Activated T-cell treated with anti-CD3 and anti-CD28 coated beads, Interleukin-2, amount 50 U/mL, for 72 hours (primary cell): ENCODE measurements around the gene ARMH3. TPM values are rescaled to one million over a fixed set of nuclear protein-coding genes. Genes with fewer than 3 reads are reported as not detected.

Experiments
- ATAC-seq, 2 donors: fragments of 150-1000 bp; cut with Tn5 transposase; replicated peaks in 1 of 2; 2 replicates each; pipeline ENCODE4 v1.10.0; 2021; ENCODE audit warnings: moderate library complexity in 2 of 2, mild to moderate bottlenecking in 1 of 2
- DNase-seq, 2 donors: peaks; one replicate each; pipeline ENCODE4 v3.0.0; 2021 to 2022; ENCODE audit warnings: mixed read lengths in 1 of 2
- H3K27ac Mint-ChIP-seq: one replicate; pipeline ENCODE4 v1.8.0; 2022; ENCODE audit warnings: mild to moderate bottlenecking, moderate library complexity, mixed read lengths
- H3K27me3 Mint-ChIP-seq: one replicate; pipeline ENCODE4 v1.8.0; 2022; ENCODE audit warnings: low read depth, mixed read lengths
- H3K36me3 Mint-ChIP-seq, 2 donors: one replicate each; pipeline ENCODE4 v1.8.0; 2022; ENCODE audit warnings: mixed read lengths in 2 of 2, mild to moderate bottlenecking in 1 of 2; ENCODE audit not compliant: insufficient read depth in 2 of 2
- H3K4me1 Mint-ChIP-seq: one replicate; pipeline ENCODE4 v1.8.0; 2022; ENCODE audit warnings: low read depth, mixed read lengths
- H3K4me3 Mint-ChIP-seq, 2 donors: one replicate each; pipeline ENCODE4 v1.8.0; 2022; ENCODE audit warnings: mild to moderate bottlenecking in 2 of 2, mixed read lengths in 2 of 2, moderate library complexity in 2 of 2
- H3K9me3 Mint-ChIP-seq, 2 donors: one replicate each; pipeline ENCODE4 v1.8.0; 2022; ENCODE audit warnings: mixed read lengths in 2 of 2
- total RNA-seq, 2 donors: library from RNA; stranded (reverse); gene quantifications; one replicate each; pipeline ENCODE4 v1.2.3, GENCODE V29; 2022

Gene ARMH3
- total RNA-seq, 2 donors from 2014 or later = 20.1 to 23.1 TPM

- no peak for DNase-seq
- Mint-ChIP-seq H3K9me3 (no peaks in the 10 kb centered on the region), H3K36me3 (peaks cover 4% of the 10 kb centered on the region in 2 donors), H3K27me3 (no peaks in the 10 kb centered on the region), H3K4me3 (no peak overlapping the region), H3K4me1 (no peaks in the 10 kb centered on the region), H3K27ac (no peak overlapping the region)
- ATAC-seq = no peak
These were observed 116.8 kb downstream of the ARMH3 start for GRCh38 chr10:101939008-101939648.

GRCh38 chr10:101938305-101939007 lies 117.5 kb downstream of the ARMH3 start:
- no peak for ATAC-seq
- no peaks in the 10 kb centered on the region for H3K27me3 Mint-ChIP-seq
- DNase-seq = no peak
- H3K27ac Mint-ChIP-seq = no peak overlapping the region
- H3K4me1 Mint-ChIP-seq = no peaks in the 10 kb centered on the region
- H3K9me3 Mint-ChIP-seq = no peaks in the 10 kb centered on the region
- no peak overlapping the region for H3K4me3 Mint-ChIP-seq
- peaks cover 3 to 5% of the 10 kb centered on the region in 2 donors for H3K36me3 Mint-ChIP-seq

GRCh38 chr10:101935431-101935830 lies 120.5 kb downstream of the ARMH3 start:
- Mint-ChIP-seq H3K4me1 (peaks cover 14% of the 10 kb centered on the region), H3K9me3 (no peaks in the 10 kb centered on the region), H3K36me3 (peaks cover 2% of the 10 kb centered on the region in 2 donors), H3K27ac (no peak overlapping the region), H3K27me3 (no peaks in the 10 kb centered on the region), H3K4me3 (no peak overlapping the region)
- DNase-seq (no peak), ATAC-seq (no peak)

- ATAC-seq = no peak
- peaks cover 2% of the 10 kb centered on the region in 2 donors for H3K36me3 Mint-ChIP-seq
- H3K27me3 Mint-ChIP-seq = no peaks in the 10 kb centered on the region
- H3K9me3 Mint-ChIP-seq = no peaks in the 10 kb centered on the region
- H3K4me3 Mint-ChIP-seq = no peak overlapping the region
- H3K4me1 Mint-ChIP-seq = peaks cover 14% of the 10 kb centered on the region
- no peak for DNase-seq
- H3K27ac Mint-ChIP-seq = no peak overlapping the region
These were observed 121.2 kb downstream of the ARMH3 start for GRCh38 chr10:101934686-101935305.

GRCh38 chr10:101933976-101934375 lies 122.0 kb downstream of the ARMH3 start:
- peaks cover 14% of the 10 kb centered on the region for H3K4me1 Mint-ChIP-seq
- H3K36me3 Mint-ChIP-seq = peaks cover 0 to 2% of the 10 kb centered on the region in 2 donors
- H3K4me3 Mint-ChIP-seq = no peak overlapping the region
- ATAC-seq (no peak), DNase-seq (no peak)
- no peak overlapping the region for H3K27ac Mint-ChIP-seq
- H3K27me3 Mint-ChIP-seq = no peaks in the 10 kb centered on the region
- no peaks in the 10 kb centered on the region for H3K9me3 Mint-ChIP-seq

- no peaks in the 10 kb centered on the region for H3K9me3 Mint-ChIP-seq
- H3K27me3 Mint-ChIP-seq = no peaks in the 10 kb centered on the region
- ATAC-seq = peak; percentile 95 to 100
- peak overlapping the region in 1 of 2 donors; percentile 15 for H3K4me3 Mint-ChIP-seq
- no peak for DNase-seq
- peak overlapping the region; percentile 2 for H3K27ac Mint-ChIP-seq
- H3K4me1 Mint-ChIP-seq = peaks cover 14% of the 10 kb centered on the region
- H3K36me3 Mint-ChIP-seq = peaks cover 0 to 2% of the 10 kb centered on the region in 2 donors
These were observed 123.8 kb downstream of the ARMH3 start for GRCh38 chr10:101932183-101932582.

- Mint-ChIP-seq H3K27ac (no peak overlapping the region), H3K27me3 (no peaks in the 10 kb centered on the region), H3K4me3 (no peak overlapping the region), H3K4me1 (no peaks in the 10 kb centered on the region), H3K36me3 (peaks cover 0 to 2% of the 10 kb centered on the region in 2 donors), H3K9me3 (no peaks in the 10 kb centered on the region)
- no peak for DNase-seq
- no peak for ATAC-seq
These were observed 130.9 kb downstream of the ARMH3 start for GRCh38 chr10:101925027-101925426.

GRCh38 chr10:101923256-101923655 lies 132.7 kb downstream of the ARMH3 start:
- Mint-ChIP-seq H3K27ac (peak overlapping the region; percentile 25), H3K36me3 (peaks cover 0 to 2% of the 10 kb centered on the region in 2 donors), H3K9me3 (no peaks in the 10 kb centered on the region), H3K27me3 (no peaks in the 10 kb centered on the region), H3K4me3 (no peak overlapping the region), H3K4me1 (no peaks in the 10 kb centered on the region)
- ATAC-seq (no peak), DNase-seq (no peak)

GRCh38 chr10:101922846-101923245 lies 133.1 kb downstream of the ARMH3 start:
- H3K36me3 Mint-ChIP-seq = peaks cover 0 to 2% of the 10 kb centered on the region in 2 donors
- no peaks in the 10 kb centered on the region for H3K4me1 Mint-ChIP-seq
- no peak overlapping the region for H3K4me3 Mint-ChIP-seq
- H3K9me3 Mint-ChIP-seq = no peaks in the 10 kb centered on the region
- no peaks in the 10 kb centered on the region for H3K27me3 Mint-ChIP-seq
- H3K27ac Mint-ChIP-seq = no peak overlapping the region
- DNase-seq (no peak), ATAC-seq (no peak)

- Mint-ChIP-seq H3K9me3 (no peaks in the 10 kb centered on the region), H3K4me1 (no peaks in the 10 kb centered on the region)
These were observed 135.4 kb downstream of the ARMH3 start for GRCh38 chr10:101920546-101920945.

GRCh38 chr10:101919026-101919770 lies 136.8 kb downstream of the ARMH3 start:
- no peaks in the 10 kb centered on the region for H3K27me3 Mint-ChIP-seq
- H3K9me3 Mint-ChIP-seq = no peaks in the 10 kb centered on the region
- ATAC-seq = no peak
- no peaks in the 10 kb centered on the region for H3K4me1 Mint-ChIP-seq
- DNase-seq = no peak
- H3K4me3 Mint-ChIP-seq = no peak overlapping the region
- no peak overlapping the region for H3K27ac Mint-ChIP-seq
- H3K36me3 Mint-ChIP-seq = peaks cover 0 to 2% of the 10 kb centered on the region in 2 donors

More at GRCh38 chr10:101920546-101920945, 135.4 kb downstream of the ARMH3 start:
- Mint-ChIP-seq H3K36me3 (peaks cover 0 to 2% of the 10 kb centered on the region in 2 donors), H3K27me3 (no peaks in the 10 kb centered on the region), H3K4me3 (no peak overlapping the region), H3K27ac (no peak overlapping the region)
- ATAC-seq (no peak), DNase-seq (no peak)

GRCh38 chr10:101912561-101913179 lies 143.3 kb downstream of the ARMH3 start:
- H3K27me3 Mint-ChIP-seq = no peaks in the 10 kb centered on the region
- no peak overlapping the region for H3K27ac Mint-ChIP-seq
- H3K9me3 Mint-ChIP-seq = no peaks in the 10 kb centered on the region
- H3K4me1 Mint-ChIP-seq = no peaks in the 10 kb centered on the region
- no peak overlapping the region for H3K4me3 Mint-ChIP-seq
- ATAC-seq (no peak), DNase-seq (no peak)
- no peaks in the 10 kb centered on the region for H3K36me3 Mint-ChIP-seq
